SK-N-SH treated with all-trans-retinoic acid at 6 μM for 48 hours (cell line): ENCODE measurements around the gene ANKIB1.

Experiments
- CSDC2 ChIP-seq: fragments of 250-450 bp; sonication (Bioruptor Pico); IDR thresholded peaks from 2 replicates; pipeline ENCODE4 v1.5.0; 2020; ENCODE audit warnings: mild to moderate bottlenecking, moderate library complexity
- ESRRG ChIP-seq: fragments of 250-450 bp; sonication (Bioruptor Pico); IDR thresholded peaks from 2 replicates; pipeline ENCODE4 v1.6.1; 2021; ENCODE audit warnings: mild to moderate bottlenecking
- ISL1 ChIP-seq: fragments of 250-450 bp; sonication (Bioruptor Pico); IDR thresholded peaks from 2 replicates; pipeline ENCODE4 v2.1.2; 2022; ENCODE audit warnings: mild to moderate bottlenecking, moderate library complexity
- OSR1 ChIP-seq: fragments of 250-450 bp; sonication (Bioruptor Pico); IDR thresholded peaks from 2 replicates; pipeline ENCODE4 v1.8.0; 2022; ENCODE audit warnings: moderate library complexity, mild to moderate bottlenecking, inconsistent platforms
- RARB ChIP-seq: fragments of 250-450 bp; sonication (Bioruptor Pico); IDR thresholded peaks from 2 replicates; pipeline ENCODE4 v1.8.0; 2021; ENCODE audit warnings: mild to moderate bottlenecking, moderate library complexity
- TCF4 ChIP-seq: fragments of 250-450 bp; sonication (Bioruptor Pico); IDR thresholded peaks from 2 replicates; pipeline ENCODE4 v1.8.0; 2021; ENCODE audit warnings: mild to moderate bottlenecking, moderate library complexity, borderline replicate concordance
- TOX ChIP-seq: fragments of 250-450 bp; sonication (Bioruptor Pico); IDR thresholded peaks from 2 replicates; pipeline ENCODE4 v1.8.0; 2021; ENCODE audit warnings: mild to moderate bottlenecking, moderate library complexity, borderline replicate concordance
- ZFP3 ChIP-seq: fragments of 250-450 bp; sonication (Bioruptor Pico); IDR thresholded peaks from 2 replicates; pipeline ENCODE4 v1.5.0; 2020; ENCODE audit warnings: mild to moderate bottlenecking, moderate library complexity
- ZFP30 ChIP-seq: fragments of 450-650 bp; formaldehyde crosslinking; IDR thresholded peaks from 2 replicates; pipeline ENCODE4 v1.5.0; 2022; ENCODE audit warnings: mild to moderate bottlenecking, moderate library complexity
- TF ChIP-seq, protein P1 (sequence below): fragments of 250-450 bp; sonication (Bioruptor Pico); IDR thresholded peaks from 2 replicates; pipeline ENCODE4 v1.8.0; 2020; ENCODE audit warnings: mild to moderate bottlenecking, moderate library complexity, borderline replicate concordance
- TF ChIP-seq, protein P2 (sequence below): fragments of 250-450 bp; sonication (Bioruptor Pico); IDR thresholded peaks from 2 replicates; pipeline ENCODE4 v1.5.1; 2020; ENCODE audit warnings: low read depth, mild to moderate bottlenecking, moderate library complexity
- TF ChIP-seq, protein P3 (sequence below): fragments of 250-450 bp; sonication (Bioruptor Pico); IDR thresholded peaks from 2 replicates; pipeline ENCODE4 v1.8.0; 2021; ENCODE audit warnings: low read depth, mild to moderate bottlenecking, moderate library complexity, borderline replicate concordance

DNA sequence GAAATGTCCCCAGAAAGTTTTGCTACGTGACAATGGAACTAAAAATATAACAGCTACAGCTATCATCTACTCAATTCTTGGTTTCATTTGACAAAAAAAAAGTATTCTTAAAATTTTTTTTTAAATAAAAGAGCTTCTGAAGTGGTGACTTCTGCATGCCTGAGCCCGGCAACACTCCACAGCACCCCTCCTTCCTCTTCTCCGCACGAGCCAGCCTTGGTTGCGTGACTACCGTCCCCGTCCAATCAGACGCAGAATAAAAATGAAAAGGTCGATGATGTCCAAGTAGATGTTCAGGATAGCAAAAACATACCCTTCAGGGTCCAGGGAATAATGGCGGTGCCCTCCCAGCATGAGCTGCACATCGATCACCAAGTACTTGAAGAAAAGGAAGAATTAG lies 167.0 kb downstream of the ANKIB1 start:
- TF ChIP-seq ESRRG (no peak), OSR1 (no peak), ISL1 (no peak), TOX (CRISPR knock-in tag) (no peak), TCF4 (CRISPR knock-in tag) (no peak), ZFP3 (CRISPR knock-in tag) (no peak), CSDC2 (CRISPR knock-in tag) (no peak), RARB (CRISPR knock-in tag) (no peak), ZFP30 (CRISPR knock-in tag) (no peak)
- TF ChIP-seq, protein P1, sequence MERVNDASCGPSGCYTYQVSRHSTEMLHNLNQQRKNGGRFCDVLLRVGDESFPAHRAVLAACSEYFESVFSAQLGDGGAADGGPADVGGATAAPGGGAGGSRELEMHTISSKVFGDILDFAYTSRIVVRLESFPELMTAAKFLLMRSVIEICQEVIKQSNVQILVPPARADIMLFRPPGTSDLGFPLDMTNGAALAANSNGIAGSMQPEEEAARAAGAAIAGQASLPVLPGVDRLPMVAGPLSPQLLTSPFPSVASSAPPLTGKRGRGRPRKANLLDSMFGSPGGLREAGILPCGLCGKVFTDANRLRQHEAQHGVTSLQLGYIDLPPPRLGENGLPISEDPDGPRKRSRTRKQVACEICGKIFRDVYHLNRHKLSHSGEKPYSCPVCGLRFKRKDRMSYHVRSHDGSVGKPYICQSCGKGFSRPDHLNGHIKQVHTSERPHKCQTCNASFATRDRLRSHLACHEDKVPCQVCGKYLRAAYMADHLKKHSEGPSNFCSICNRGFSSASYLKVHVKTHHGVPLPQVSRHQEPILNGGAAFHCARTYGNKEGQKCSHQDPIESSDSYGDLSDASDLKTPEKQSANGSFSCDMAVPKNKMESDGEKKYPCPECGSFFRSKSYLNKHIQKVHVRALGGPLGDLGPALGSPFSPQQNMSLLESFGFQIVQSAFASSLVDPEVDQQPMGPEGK (CRISPR knock-in tag), result no peak
- TF ChIP-seq, protein P2, sequence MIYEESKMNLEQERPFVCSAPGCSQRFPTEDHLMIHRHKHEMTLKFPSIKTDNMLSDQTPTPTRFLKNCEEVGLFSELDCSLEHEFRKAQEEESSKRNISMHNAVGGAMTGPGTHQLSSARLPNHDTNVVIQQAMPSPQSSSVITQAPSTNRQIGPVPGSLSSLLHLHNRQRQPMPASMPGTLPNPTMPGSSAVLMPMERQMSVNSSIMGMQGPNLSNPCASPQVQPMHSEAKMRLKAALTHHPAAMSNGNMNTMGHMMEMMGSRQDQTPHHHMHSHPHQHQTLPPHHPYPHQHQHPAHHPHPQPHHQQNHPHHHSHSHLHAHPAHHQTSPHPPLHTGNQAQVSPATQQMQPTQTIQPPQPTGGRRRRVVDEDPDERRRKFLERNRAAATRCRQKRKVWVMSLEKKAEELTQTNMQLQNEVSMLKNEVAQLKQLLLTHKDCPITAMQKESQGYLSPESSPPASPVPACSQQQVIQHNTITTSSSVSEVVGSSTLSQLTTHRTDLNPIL (CRISPR knock-in tag), result no peak
- TF ChIP-seq, protein P3, sequence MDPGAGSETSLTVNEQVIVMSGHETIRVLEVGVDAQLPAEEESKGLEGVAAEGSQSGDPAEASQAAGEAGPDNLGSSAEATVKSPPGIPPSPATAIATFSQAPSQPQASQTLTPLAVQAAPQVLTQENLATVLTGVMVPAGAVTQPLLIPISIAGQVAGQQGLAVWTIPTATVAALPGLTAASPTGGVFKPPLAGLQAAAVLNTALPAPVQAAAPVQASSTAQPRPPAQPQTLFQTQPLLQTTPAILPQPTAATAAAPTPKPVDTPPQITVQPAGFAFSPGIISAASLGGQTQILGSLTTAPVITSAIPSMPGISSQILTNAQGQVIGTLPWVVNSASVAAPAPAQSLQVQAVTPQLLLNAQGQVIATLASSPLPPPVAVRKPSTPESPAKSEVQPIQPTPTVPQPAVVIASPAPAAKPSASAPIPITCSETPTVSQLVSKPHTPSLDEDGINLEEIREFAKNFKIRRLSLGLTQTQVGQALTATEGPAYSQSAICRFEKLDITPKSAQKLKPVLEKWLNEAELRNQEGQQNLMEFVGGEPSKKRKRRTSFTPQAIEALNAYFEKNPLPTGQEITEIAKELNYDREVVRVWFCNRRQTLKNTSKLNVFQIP (CRISPR knock-in tag), result no peak
